ENCODE results near the gene LEP. TPM values are rescaled to one million over a fixed set of nuclear protein-coding genes. Genes with fewer than 3 reads are reported as not detected.
"Not testable (repeated sequence)": the region's sequence is repeated elsewhere in the genome, so short reads cannot be mapped to it uniquely, and the experiment has no call there.

Gene LEP
- total RNA-seq, 1 experiment from 2014 or later = not detected

- in situ Hi-C loops (cut with HindIII; ENCODE audit: low pct_unique_long_range_greater_than_20kb, low sequenced_read_pairs) = no loop called here
- no peak for DNase-seq (ENCODE audit: low read depth, low spot score)
Observed at GRCh38 chr7:128281605-128282380, 40.7 kb downstream of the LEP start.

- no peak for DNase-seq (ENCODE audit: low read depth, low spot score)
- in situ Hi-C loops (cut with HindIII; ENCODE audit: low pct_unique_long_range_greater_than_20kb, low sequenced_read_pairs) = no loop called here
Observed at GRCh38 chr7:128284102-128284501, 43.0 kb downstream of the LEP start.

GRCh38 chr7:128287556-128287955 lies 46.5 kb downstream of the LEP start:
- no peak for DNase-seq (ENCODE audit: low read depth, low spot score)

GRCh38 chr7:128298004-128298403 lies 56.9 kb downstream of the LEP start:
- in situ Hi-C loops (cut with HindIII; ENCODE audit: low pct_unique_long_range_greater_than_20kb, low sequenced_read_pairs); DNase-seq (ENCODE audit: low read depth, low spot score): not testable (repeated sequence)

More at GRCh38 chr7:128287556-128287955, 46.5 kb downstream of the LEP start:
- in situ Hi-C loops (cut with HindIII; ENCODE audit: low pct_unique_long_range_greater_than_20kb, low sequenced_read_pairs) = no loop called here

- no peak for DNase-seq (ENCODE audit: low read depth, low spot score)
- in situ Hi-C loops (cut with HindIII; ENCODE audit: low pct_unique_long_range_greater_than_20kb, low sequenced_read_pairs) = no loop called here
Observed at GRCh38 chr7:128299109-128299607, 58.1 kb downstream of the LEP start.

- DNase-seq (ENCODE audit: low read depth, low spot score) = no peak
- in situ Hi-C loops (cut with HindIII; ENCODE audit: low pct_unique_long_range_greater_than_20kb, low sequenced_read_pairs) = no loop called here
Observed at GRCh38 chr7:128302139-128302538, 61.1 kb downstream of the LEP start.

GRCh38 chr7:128303133-128303532 lies 62.1 kb downstream of the LEP start:
- in situ Hi-C loops (cut with HindIII; ENCODE audit: low pct_unique_long_range_greater_than_20kb, low sequenced_read_pairs) = no loop called here
- no peak for DNase-seq (ENCODE audit: low read depth, low spot score)

GRCh38 chr7:128303643-128304042 lies 62.6 kb downstream of the LEP start:
- in situ Hi-C loops (cut with HindIII; ENCODE audit: low pct_unique_long_range_greater_than_20kb, low sequenced_read_pairs) = no loop called here
- DNase-seq (ENCODE audit: low read depth, low spot score) = no peak

- DNase-seq (ENCODE audit: low read depth, low spot score) = peak; percentile 74
- in situ Hi-C loops (cut with HindIII; ENCODE audit: low pct_unique_long_range_greater_than_20kb, low sequenced_read_pairs) = no loop called here
Observed at GRCh38 chr7:128304212-128304611, 63.1 kb downstream of the LEP start.

- in situ Hi-C loops (cut with HindIII; ENCODE audit: low pct_unique_long_range_greater_than_20kb, low sequenced_read_pairs) = no loop called here
- DNase-seq (ENCODE audit: low read depth, low spot score) = peak; percentile 25
Observed at GRCh38 chr7:128307061-128307460, 66.0 kb downstream of the LEP start.

Small RNAs within 50 kb of the gene (small RNA-seq; reads per million reads assigned to genes)
- 0 to 0.05 reads per million in 2 experiments for gene MIR129-1

Other genes with a start within 250 kb of the LEP start
- not detected in 2 replicates for gene LRRC4, start 209.8 kb upstream of the LEP start, total RNA-seq (2014; rRNA removed; shearing (Covaris generic))
- 51.5 and 52.7 TPM in 2 replicates for gene RBM28, start 102.6 kb downstream of the LEP start, total RNA-seq (2014; rRNA removed; shearing (Covaris generic))
- gene PRRT4, start 120.4 kb downstream of the LEP start, total RNA-seq (2014; rRNA removed; shearing (Covaris generic)) = 0.37 and 0.85 TPM in 2 replicates
- 64.3 and 68.3 TPM in 2 replicates for gene IMPDH1, start 168.7 kb downstream of the LEP start, total RNA-seq (2014; rRNA removed; shearing (Covaris generic))
- 15.6 and 18.6 TPM in 2 replicates for gene HILPDA, start 214.6 kb downstream of the LEP start, total RNA-seq (2014; rRNA removed; shearing (Covaris generic))
- 55.7 and 58.5 TPM in 2 replicates for gene METTL2B, start 235.5 kb downstream of the LEP start, total RNA-seq (2014; rRNA removed; shearing (Covaris generic))

All from SK-MEL-5 (cell line).